ENCODE data around the gene FGF4.

The FGF4 gene

GRCh38 chr11:69803604-69804218 is 28.6 kb upstream of the FGF4 start:
- Histone ChIP-seq H3K36me3 (no peaks in the 10 kb centered on the region), H3K4me3 (ENCODE audit: low read depth, low read length) (no peak overlapping the region), H3K9me3 (no peaks in the 10 kb centered on the region), H3K4me1 (peaks cover 4% of the 10 kb centered on the region; the same call in 1 of the 2 replicates), H3K27me3 (no peaks in the 10 kb centered on the region)
- no peak for TF ChIP-seq CTCF (IDR thresholded peaks at IDR 0.05; ENCODE audit: low read depth, low read length)
- no peak for DNase-seq

- H3K4me1 ChIP-seq, result no peaks in the 10 kb centered on the region
- TF ChIP-seq CTCF (IDR thresholded peaks at IDR 0.05; ENCODE audit: low read depth, low read length), result no peak
- no peak overlapping the region for H3K4me3 ChIP-seq (ENCODE audit: low read depth, low read length)
- no peak for DNase-seq
- H3K27me3 ChIP-seq, result no peaks in the 10 kb centered on the region
- no peaks in the 10 kb centered on the region for H3K9me3 ChIP-seq
- H3K36me3 ChIP-seq, result no peaks in the 10 kb centered on the region
These were observed 27.9 kb upstream of the FGF4 start for GRCh38 chr11:69803022-69803421.

- no peak for DNase-seq
- Histone ChIP-seq H3K4me1 (no peaks in the 10 kb centered on the region), H3K36me3 (no peaks in the 10 kb centered on the region), H3K4me3 (ENCODE audit: low read depth, low read length) (no peak overlapping the region), H3K27me3 (no peaks in the 10 kb centered on the region), H3K9me3 (no peaks in the 10 kb centered on the region)
- TF ChIP-seq CTCF (IDR thresholded peaks at IDR 0.05; ENCODE audit: low read depth, low read length), result no peak
These were observed 27.4 kb upstream of the FGF4 start for GRCh38 chr11:69802590-69802989.

GRCh38 chr11:69801513-69802335 is 26.6 kb upstream of the FGF4 start:
- TF ChIP-seq CTCF (IDR thresholded peaks at IDR 0.05; ENCODE audit: low read depth, low read length), result peak; percentile 81
- no peak overlapping the region for H3K4me3 ChIP-seq (ENCODE audit: low read depth, low read length)
- no peaks in the 10 kb centered on the region for H3K4me1 ChIP-seq
- H3K36me3 ChIP-seq, result no peaks in the 10 kb centered on the region
- peak; percentile 63 for DNase-seq
- no peaks in the 10 kb centered on the region for H3K9me3 ChIP-seq
- H3K27me3 ChIP-seq, result no peaks in the 10 kb centered on the region

- H3K36me3 ChIP-seq, result no peaks in the 10 kb centered on the region
- H3K4me1 ChIP-seq, result no peaks in the 10 kb centered on the region
- DNase-seq, result no peak
- H3K9me3 ChIP-seq, result no peaks in the 10 kb centered on the region
- no peak overlapping the region for H3K4me3 ChIP-seq (ENCODE audit: low read depth, low read length)
- no peaks in the 10 kb centered on the region for H3K27me3 ChIP-seq
- TF ChIP-seq CTCF (IDR thresholded peaks at IDR 0.05; ENCODE audit: low read depth, low read length), result no peak
These were observed 25.1 kb upstream of the FGF4 start for GRCh38 chr11:69800278-69800677.

- no peaks in the 10 kb centered on the region for H3K36me3 ChIP-seq
- DNase-seq, result peak; percentile 66
- no peaks in the 10 kb centered on the region for H3K4me1 ChIP-seq
- no peaks in the 10 kb centered on the region for H3K27me3 ChIP-seq
- H3K4me3 ChIP-seq (ENCODE audit: low read depth, low read length), result no peak overlapping the region
- no peaks in the 10 kb centered on the region for H3K9me3 ChIP-seq
- no peak for TF ChIP-seq CTCF (IDR thresholded peaks at IDR 0.05; ENCODE audit: low read depth, low read length)
These were observed 24.4 kb upstream of the FGF4 start for GRCh38 chr11:69799582-69799981.

All from BE2C (cell line).